ENCODE measurements around the gene LRP4. TPM values are rescaled to one million over a fixed set of nuclear protein-coding genes. Genes with fewer than 3 reads are reported as not detected.

Gene LRP4
- polyA plus RNA-seq, 1 donor from 2014 or later = not detected

DNA sequence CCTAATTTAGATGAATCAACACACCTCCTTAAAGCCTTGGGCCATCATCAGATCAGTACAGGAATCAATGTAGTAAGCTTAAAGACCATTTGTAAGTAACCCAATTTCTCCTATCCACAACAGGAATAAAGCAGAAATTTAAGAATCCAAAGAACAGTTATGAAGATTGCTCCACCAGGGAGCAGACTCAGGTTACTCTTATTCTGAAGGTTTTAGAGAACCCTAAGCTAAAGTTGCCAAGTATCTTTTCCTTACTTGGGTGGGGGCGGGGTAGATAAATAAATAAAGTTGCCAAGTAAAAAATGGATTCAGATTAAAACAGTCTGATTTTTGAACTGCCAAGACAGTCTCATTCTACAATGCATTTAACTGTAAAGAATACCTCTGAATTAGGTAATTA lies 90.4 kb downstream of the LRP4 start:
- Histone ChIP-seq H3K27ac (ENCODE audit: low read length) (no peak overlapping the region), H3K79me2 (replicated peaks; ENCODE audit: insufficient read depth, low read length) (peaks cover 89% of the 10 kb centered on the region), H3K9me3 (ENCODE audit: low read length) (no peaks in the 10 kb centered on the region), H3K4me2 (ENCODE audit: low read length) (no peak overlapping the region), H3K9me2 (ENCODE audit: insufficient read depth, low read length) (no peaks in the 10 kb centered on the region), H2AFZ (ENCODE audit: low read depth, low read length) (no peak overlapping the region), H4K20me1 (ENCODE audit: insufficient read depth) (no peaks in the 10 kb centered on the region), H3K36me3 (ENCODE audit: insufficient read depth, low read length) (no peaks in the 10 kb centered on the region), H3F3A (ENCODE audit: insufficient read depth, low read length, poor library complexity, severe bottlenecking) (no peaks in the 10 kb centered on the region), H3K4me3 (ENCODE audit: low read length) (no peak overlapping the region), H3K27me3 (ENCODE audit: insufficient read depth, low read depth, low read length) (no peaks in the 10 kb centered on the region), H3K9ac (ENCODE audit: low read length) (no peak overlapping the region)
- TF ChIP-seq, protein P1, sequence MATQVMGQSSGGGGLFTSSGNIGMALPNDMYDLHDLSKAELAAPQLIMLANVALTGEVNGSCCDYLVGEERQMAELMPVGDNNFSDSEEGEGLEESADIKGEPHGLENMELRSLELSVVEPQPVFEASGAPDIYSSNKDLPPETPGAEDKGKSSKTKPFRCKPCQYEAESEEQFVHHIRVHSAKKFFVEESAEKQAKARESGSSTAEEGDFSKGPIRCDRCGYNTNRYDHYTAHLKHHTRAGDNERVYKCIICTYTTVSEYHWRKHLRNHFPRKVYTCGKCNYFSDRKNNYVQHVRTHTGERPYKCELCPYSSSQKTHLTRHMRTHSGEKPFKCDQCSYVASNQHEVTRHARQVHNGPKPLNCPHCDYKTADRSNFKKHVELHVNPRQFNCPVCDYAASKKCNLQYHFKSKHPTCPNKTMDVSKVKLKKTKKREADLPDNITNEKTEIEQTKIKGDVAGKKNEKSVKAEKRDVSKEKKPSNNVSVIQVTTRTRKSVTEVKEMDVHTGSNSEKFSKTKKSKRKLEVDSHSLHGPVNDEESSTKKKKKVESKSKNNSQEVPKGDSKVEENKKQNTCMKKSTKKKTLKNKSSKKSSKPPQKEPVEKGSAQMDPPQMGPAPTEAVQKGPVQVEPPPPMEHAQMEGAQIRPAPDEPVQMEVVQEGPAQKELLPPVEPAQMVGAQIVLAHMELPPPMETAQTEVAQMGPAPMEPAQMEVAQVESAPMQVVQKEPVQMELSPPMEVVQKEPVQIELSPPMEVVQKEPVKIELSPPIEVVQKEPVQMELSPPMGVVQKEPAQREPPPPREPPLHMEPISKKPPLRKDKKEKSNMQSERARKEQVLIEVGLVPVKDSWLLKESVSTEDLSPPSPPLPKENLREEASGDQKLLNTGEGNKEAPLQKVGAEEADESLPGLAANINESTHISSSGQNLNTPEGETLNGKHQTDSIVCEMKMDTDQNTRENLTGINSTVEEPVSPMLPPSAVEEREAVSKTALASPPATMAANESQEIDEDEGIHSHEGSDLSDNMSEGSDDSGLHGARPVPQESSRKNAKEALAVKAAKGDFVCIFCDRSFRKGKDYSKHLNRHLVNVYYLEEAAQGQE (IDR thresholded peaks at IDR 0.05; ENCODE audit: borderline replicate concordance) = no peak
- no peak for TF ChIP-seq SMC3 (conservative IDR thresholded peaks at IDR 0.05; ENCODE audit: poor library complexity)
- TF ChIP-seq POLR2AphosphoS5 (IDR thresholded peaks at IDR 0.05) = no peak
- TF ChIP-seq TAF1 (IDR thresholded peaks at IDR 0.05; ENCODE audit: low read depth) = no peak
- TF ChIP-seq EZH2 (IDR thresholded peaks at IDR 0.05; ENCODE audit: borderline replicate concordance, insufficient read depth, low read length, poor library complexity, severe bottlenecking) = no peak
- no peak for TF ChIP-seq EP300 (conservative IDR thresholded peaks at IDR 0.05; ENCODE audit: poor library complexity, severe bottlenecking)
- no peak for TF ChIP-seq RAD21 (conservative IDR thresholded peaks at IDR 0.05)
- TF ChIP-seq, protein P2, sequence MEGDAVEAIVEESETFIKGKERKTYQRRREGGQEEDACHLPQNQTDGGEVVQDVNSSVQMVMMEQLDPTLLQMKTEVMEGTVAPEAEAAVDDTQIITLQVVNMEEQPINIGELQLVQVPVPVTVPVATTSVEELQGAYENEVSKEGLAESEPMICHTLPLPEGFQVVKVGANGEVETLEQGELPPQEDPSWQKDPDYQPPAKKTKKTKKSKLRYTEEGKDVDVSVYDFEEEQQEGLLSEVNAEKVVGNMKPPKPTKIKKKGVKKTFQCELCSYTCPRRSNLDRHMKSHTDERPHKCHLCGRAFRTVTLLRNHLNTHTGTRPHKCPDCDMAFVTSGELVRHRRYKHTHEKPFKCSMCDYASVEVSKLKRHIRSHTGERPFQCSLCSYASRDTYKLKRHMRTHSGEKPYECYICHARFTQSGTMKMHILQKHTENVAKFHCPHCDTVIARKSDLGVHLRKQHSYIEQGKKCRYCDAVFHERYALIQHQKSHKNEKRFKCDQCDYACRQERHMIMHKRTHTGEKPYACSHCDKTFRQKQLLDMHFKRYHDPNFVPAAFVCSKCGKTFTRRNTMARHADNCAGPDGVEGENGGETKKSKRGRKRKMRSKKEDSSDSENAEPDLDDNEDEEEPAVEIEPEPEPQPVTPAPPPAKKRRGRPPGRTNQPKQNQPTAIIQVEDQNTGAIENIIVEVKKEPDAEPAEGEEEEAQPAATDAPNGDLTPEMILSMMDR (IDR thresholded peaks at IDR 0.05; ENCODE audit: poor library complexity, severe bottlenecking) = no peak
- no peak for TF ChIP-seq MXI1 (conservative IDR thresholded peaks at IDR 0.05; ENCODE audit: poor library complexity, severe bottlenecking)

DNA sequence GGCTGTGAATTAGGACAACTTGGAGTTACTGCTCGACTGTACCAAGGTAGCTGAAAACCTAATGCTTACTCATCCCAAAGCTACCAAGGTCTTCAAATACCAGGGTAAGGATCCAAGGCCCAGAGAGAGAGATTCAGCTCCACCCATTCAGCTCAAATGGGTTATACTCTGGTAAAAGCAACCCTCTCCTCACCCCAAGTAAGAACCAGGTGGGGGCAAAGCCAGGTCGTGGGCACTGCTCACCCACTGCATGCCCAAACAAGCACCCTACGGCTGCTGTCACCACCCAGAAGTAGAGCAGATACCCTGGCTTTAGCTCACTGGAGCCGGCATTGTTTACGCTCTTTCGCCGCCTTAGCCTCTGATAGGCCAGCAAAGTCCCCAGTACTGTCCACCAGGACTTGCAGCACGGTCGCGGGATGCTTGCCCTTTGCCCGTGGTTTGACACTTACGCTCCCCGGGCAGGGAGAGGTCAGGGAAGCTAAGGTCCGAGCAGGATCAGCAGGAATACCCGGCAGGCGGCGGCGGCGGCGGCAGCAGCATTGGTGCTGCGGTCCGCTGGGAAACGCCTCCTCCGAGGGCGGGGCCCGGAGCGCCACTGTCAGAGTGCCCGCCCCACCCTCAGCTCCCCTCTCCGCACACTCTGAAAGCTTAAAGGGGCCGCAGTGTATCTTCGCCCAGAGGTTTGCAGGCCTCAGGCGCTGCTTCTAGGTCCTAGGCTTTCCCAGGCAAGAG lies 91.9 kb downstream of the LRP4 start:
- peak overlapping the region; percentile 69 for H2AFZ ChIP-seq (ENCODE audit: low read depth, low read length)
- H3K27ac ChIP-seq (ENCODE audit: low read length) = peak overlapping the region; percentile 38
- H3K9me3 ChIP-seq (ENCODE audit: low read length) = no peaks in the 10 kb centered on the region
- H3K27me3 ChIP-seq (ENCODE audit: insufficient read depth, low read depth, low read length) = no peaks in the 10 kb centered on the region
- no peaks in the 10 kb centered on the region for H4K20me1 ChIP-seq (ENCODE audit: insufficient read depth)
- H3K4me2 ChIP-seq (ENCODE audit: low read length) = peak overlapping the region; percentile 54
- peak overlapping the region; percentile 74 for H3K4me3 ChIP-seq (ENCODE audit: low read length)
- H3K79me2 ChIP-seq (replicated peaks; ENCODE audit: insufficient read depth, low read length) = peaks cover 91% of the 10 kb centered on the region
- no peaks in the 10 kb centered on the region for H3K9me2 ChIP-seq (ENCODE audit: insufficient read depth, low read length)
- TF ChIP-seq RAD21 (conservative IDR thresholded peaks at IDR 0.05) (peak; percentile 22), SMC3 (conservative IDR thresholded peaks at IDR 0.05; ENCODE audit: poor library complexity) (no peak), EZH2 (IDR thresholded peaks at IDR 0.05; ENCODE audit: borderline replicate concordance, insufficient read depth, low read length, poor library complexity, severe bottlenecking) (no peak), TAF1 (IDR thresholded peaks at IDR 0.05; ENCODE audit: low read depth) (no peak), EP300 (conservative IDR thresholded peaks at IDR 0.05; ENCODE audit: poor library complexity, severe bottlenecking) (no peak), POLR2AphosphoS5 (IDR thresholded peaks at IDR 0.05) (peak; percentile 45), MXI1 (conservative IDR thresholded peaks at IDR 0.05; ENCODE audit: poor library complexity, severe bottlenecking) (peak; percentile 66)
- TF ChIP-seq, protein P2 (IDR thresholded peaks at IDR 0.05; ENCODE audit: poor library complexity, severe bottlenecking) = no peak
- TF ChIP-seq, protein P1 (IDR thresholded peaks at IDR 0.05; ENCODE audit: borderline replicate concordance) = no peak
- no peaks in the 10 kb centered on the region for H3F3A ChIP-seq (ENCODE audit: insufficient read depth, low read length, poor library complexity, severe bottlenecking)
- no peaks in the 10 kb centered on the region for H3K36me3 ChIP-seq (ENCODE audit: insufficient read depth, low read length)
- H3K9ac ChIP-seq (ENCODE audit: low read length) = peak overlapping the region; percentile 67
